SK-N-SH (cell line): ENCODE results near the gene SLC1A1. TPM values are rescaled to one million over a fixed set of nuclear protein-coding genes. Genes with fewer than 3 reads are reported as not detected.

Experiments used
- CTCF ChIA-PET: fragments of 300-600, 350-600 bp; formaldehyde crosslinking; extraction: SDS; loops from one replicate; lab custom pipeline; 2021; lab: Yijun Ruan, JAX
- POLR2A ChIA-PET: fragments of 350-600 bp; sonication (Branson Sonifier 250); formaldehyde crosslinking; extraction: SDS; loops from one replicate; lab custom pipeline; 2020; ENCODE audit warnings: antibody characterized with exemption, inconsistent platforms; lab: Yijun Ruan, JAX
- DNase-seq: peaks from one replicate; pipeline ENCODE4 v3.0.0; 2012
- H2AFZ ChIP-seq: fragments of 200-600 bp; sonication (generic); 2 replicates; pipeline ENCODE4 v1.8.1; 2016; ENCODE audit warnings: antibody characterized with exemption, mild to moderate bottlenecking, low read depth
- H3F3A ChIP-seq: fragments of 200-600 bp; sonication (generic); replicated peaks from 2 replicates; pipeline ENCODE3; 2016; ENCODE audit warnings: antibody characterized with exemption, mild to moderate bottlenecking; ENCODE audit not compliant: insufficient read depth
- H3K27ac ChIP-seq, 2 experiments: fragments of 200-500 bp in 1 of 2; fragments of 200-600 bp in 1 of 2; sonication (Bioruptor generic) in 1 of 2; sonication (generic), shearing (Covaris generic) in 1 of 2; 2 replicates each; pipeline versions ENCODE4 v1.5.1 to v1.6.1; 2014 to 2016; ENCODE audit warnings: low read depth in 2 of 2, inconsistent platforms in 1 of 2, low read length in 1 of 2, mild to moderate bottlenecking in 1 of 2, mixed read lengths in 1 of 2
- H3K27me3 ChIP-seq: fragments of 200-600 bp; sonication (generic), shearing (Covaris generic); 2 replicates; pipeline ENCODE4 v1.6.1; 2016; ENCODE audit warnings: mixed run types; ENCODE audit not compliant: insufficient read depth
- H3K36me3 ChIP-seq, 2 experiments: fragments of 200-500 bp in 1 of 2; fragments of 200-600 bp in 1 of 2; sonication (Bioruptor generic) in 1 of 2; sonication (generic) in 1 of 2; replicated peaks in 1 of 2; 2 replicates each; pipeline versions ENCODE3 to v1.5.1; 2014 to 2016; ENCODE audit warnings: low read length in 1 of 2, mild to moderate bottlenecking in 1 of 2; ENCODE audit not compliant: insufficient read depth in 2 of 2, control insufficient read depth in 1 of 2
- H3K4me1 ChIP-seq, 2 experiments: fragments of 200-500 bp in 1 of 2; fragments of 200-600 bp in 1 of 2; sonication (Bioruptor generic) in 1 of 2; sonication (generic), shearing (Covaris generic) in 1 of 2; 2 replicates each; pipeline versions ENCODE4 v1.5.1 to v1.6.1; 2014 to 2016; ENCODE audit warnings: low read depth in 1 of 2, low read length in 1 of 2, mixed run types in 1 of 2; ENCODE audit not compliant: insufficient read depth in 2 of 2, control insufficient read depth in 1 of 2
- H3K4me2 ChIP-seq: fragments of 200-600 bp; sonication (generic), shearing (Covaris generic); 2 replicates; pipeline ENCODE4 v1.6.1; 2017; ENCODE audit warnings: mixed run types
- H3K4me3 ChIP-seq, 2 experiments: fragments of 200-500 bp in 1 of 2; fragments of 200-600 bp in 1 of 2; sonication (Bioruptor generic) in 1 of 2; sonication (generic), shearing (Covaris generic) in 1 of 2; 2 replicates each; pipeline versions ENCODE4 v1.5.1 to v1.8.1; 2014 to 2016; ENCODE audit warnings: low read depth in 2 of 2, inconsistent platforms in 1 of 2, low read length in 1 of 2, mild to moderate bottlenecking in 1 of 2, mixed read lengths in 1 of 2, moderate library complexity in 1 of 2
- H3K79me2 ChIP-seq: fragments of 200-600 bp; sonication (generic); 2 replicates; pipeline ENCODE4 v1.8.1; 2017; ENCODE audit warnings: mild to moderate bottlenecking; ENCODE audit not compliant: insufficient read depth
- H3K9ac ChIP-seq: fragments of 200-600 bp; sonication (generic); 2 replicates; pipeline ENCODE4 v1.6.1; 2017; ENCODE audit warnings: mixed run types
- H3K9me2 ChIP-seq: fragments of 200-600 bp; sonication (generic); 2 replicates; pipeline ENCODE4 v1.6.1; 2017; ENCODE audit warnings: mixed run types
- H3K9me3 ChIP-seq: fragments of 200-600 bp; sonication (generic); 2 replicates; pipeline ENCODE4 v1.6.1; 2017; ENCODE audit warnings: mixed run types, mild to moderate bottlenecking, moderate library complexity
- H4K20me1 ChIP-seq: fragments of 200-600 bp; sonication (generic); 2 replicates; pipeline ENCODE4 v1.6.1; 2017; ENCODE audit warnings: mild to moderate bottlenecking, mixed run types; ENCODE audit not compliant: insufficient read depth
- CHD2 ChIP-seq: fragments of 150-350 bp; IDR thresholded peaks from 2 replicates; pipeline ENCODE4 v1.6.1; 2018; ENCODE audit warnings: low read length; ENCODE audit not compliant: partially characterized antibody
- CTCF ChIP-seq: fragments of 200-600 bp; sonication (generic); IDR thresholded peaks from 2 replicates; pipeline ENCODE4 v1.6.1; 2017; ENCODE audit warnings: antibody characterized with exemption, mild to moderate bottlenecking, moderate library complexity
- EP300 ChIP-seq, 2 experiments: IDR thresholded peaks; 2 replicates each; pipeline versions ENCODE4 v1.4.0 to v1.6.1; 2012; ENCODE audit warnings: borderline replicate concordance in 1 of 2, low read depth in 1 of 2, low read length in 1 of 2
- FOXM1 ChIP-seq: IDR thresholded peaks from 2 replicates; pipeline ENCODE4 v1.4.0; 2012; ENCODE audit warnings: low read depth, mild to moderate bottlenecking
- GATA2 ChIP-seq: sonication (generic); formaldehyde crosslinking; IDR thresholded peaks from 2 replicates; pipeline ENCODE4 v1.5.0; 2020; ENCODE audit warnings: mild to moderate bottlenecking, missing genetic modification reagents
- MEF2A ChIP-seq: IDR thresholded peaks from 2 replicates; pipeline ENCODE4 v1.4.0; 2012; ENCODE audit warnings: low read depth, borderline replicate concordance
- NRF1 ChIP-seq: IDR thresholded peaks from 2 replicates; pipeline ENCODE4 v1.6.1; 2012; ENCODE audit warnings: low read depth, mild to moderate bottlenecking, low read length
- POLR2AphosphoS5 ChIP-seq: IDR thresholded peaks from 2 replicates; pipeline ENCODE4 v1.6.1; 2012; ENCODE audit warnings: low read depth, low read length
- RAD21 ChIP-seq: IDR thresholded peaks from 2 replicates; pipeline ENCODE4 v1.6.1; 2012; ENCODE audit warnings: mild to moderate bottlenecking, low read length
- REST ChIP-seq: IDR thresholded peaks from 2 replicates; pipeline ENCODE4 v1.6.1; 2012; ENCODE audit warnings: mild to moderate bottlenecking, low read depth, low read length, moderate library complexity
- SIN3A ChIP-seq: IDR thresholded peaks from 2 replicates; pipeline ENCODE4 v1.6.1; 2012; ENCODE audit warnings: low read depth, mild to moderate bottlenecking, low read length, moderate library complexity, borderline replicate concordance
- TCF12 ChIP-seq: IDR thresholded peaks from 2 replicates; pipeline ENCODE4 v1.4.0; 2012
- WGBS: methylation state at CpG from one replicate; pipeline ENCODE4 v1.1.6; 2017; ENCODE audit warnings: low lambda C conversion rate; 5-methylcytosine and 5-hydroxymethylcytosine counted together
- polyA plus RNA-seq, 3 experiments: library from polyadenylated mRNA; depleted of rRNA; stranded (reverse); fragments of >200 nt; gene quantifications; 2 replicates each; pipeline ENCODE4 v1.2.3, GENCODE V29; 2012
- TF ChIP-seq, protein P1 (sequence below): fragments of 150-350 bp; IDR thresholded peaks from 2 replicates; pipeline ENCODE4 v1.6.1; 2016; ENCODE audit warnings: mild to moderate bottlenecking, low read depth, low read length

The SLC1A1 gene
- polyA plus RNA-seq, 1 of the 3 experiments (the other 2 are of a cell fraction) = 0.23 TPM

DNA sequence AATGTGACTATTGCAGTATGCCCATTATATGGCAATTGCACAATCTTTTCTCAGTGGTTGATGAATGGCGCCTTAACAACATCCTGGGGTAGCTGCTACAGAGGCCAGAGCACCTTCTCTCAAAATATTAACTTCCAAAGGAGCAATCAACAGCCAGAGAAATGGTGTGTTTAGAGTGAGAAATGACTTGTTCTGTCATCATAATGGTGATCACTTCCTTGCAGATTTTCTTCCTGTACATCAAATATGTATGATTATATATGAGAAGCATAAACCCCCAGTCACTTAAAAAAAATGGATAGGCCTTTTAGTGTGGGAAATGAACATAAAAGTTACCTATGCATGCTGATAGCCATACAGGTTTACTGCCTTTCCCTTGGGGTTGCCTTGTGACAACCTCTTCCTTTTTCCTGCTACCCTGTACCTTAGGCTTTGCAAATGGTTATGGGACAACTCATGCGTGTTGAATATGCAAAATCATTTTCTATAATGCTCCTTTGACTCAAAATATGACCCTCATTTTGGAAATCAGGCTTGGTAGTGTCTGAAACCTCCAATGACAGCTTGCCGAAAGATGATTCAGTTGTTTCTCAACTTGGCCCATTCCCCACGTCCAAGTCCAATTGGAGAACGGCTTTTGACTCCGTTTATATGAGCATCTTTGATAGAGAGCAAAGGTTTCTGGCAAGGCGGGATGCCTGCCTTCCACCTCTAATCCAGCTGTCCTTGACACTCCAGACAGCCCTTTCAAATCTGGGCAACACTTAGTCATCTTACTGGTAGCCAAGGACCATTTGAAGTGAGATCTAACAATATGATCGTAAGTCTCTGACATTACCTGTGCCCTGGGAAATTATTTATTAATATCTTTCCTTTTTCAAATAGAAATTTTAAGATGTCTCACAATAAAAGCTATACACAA is 69.3 kb downstream of the SLC1A1 start:
- WGBS = 51% methylated on average over 8 of the region's 8 CpGs
- no peak overlapping the region for H2AFZ ChIP-seq
- H4K20me1 ChIP-seq = no peaks in the 10 kb centered on the region
- no peaks in the 10 kb centered on the region for H3F3A ChIP-seq
- no peaks in the 10 kb centered on the region for H3K9me2 ChIP-seq
- no peak overlapping the region for H3K4me2 ChIP-seq
- no peak overlapping the region for H3K27ac ChIP-seq
- POLR2A ChIA-PET = no interaction called here
- H3K27me3 ChIP-seq = no peaks in the 10 kb centered on the region
- H3K9ac ChIP-seq = no peak overlapping the region
- no peaks in the 10 kb centered on the region for H3K9me3 ChIP-seq
- no peaks in the 10 kb centered on the region for H3K36me3 ChIP-seq
- no peak for DNase-seq
- TF ChIP-seq MEF2A (no peak), REST (no peak), CTCF (no peak), CHD2 (no peak), POLR2AphosphoS5 (no peak), FOXM1 (no peak), EP300 (IDR thresholded peaks at IDR 0.05; ENCODE audit: borderline replicate concordance in 1 of 2, low read depth in 1 of 2, low read length in 1 of 2) (no peak), RAD21 (no peak), NRF1 (no peak), SIN3A (no peak), GATA2 (CRISPR knock-in tag) (no peak), TCF12 (no peak)
- TF ChIP-seq, protein P1, sequence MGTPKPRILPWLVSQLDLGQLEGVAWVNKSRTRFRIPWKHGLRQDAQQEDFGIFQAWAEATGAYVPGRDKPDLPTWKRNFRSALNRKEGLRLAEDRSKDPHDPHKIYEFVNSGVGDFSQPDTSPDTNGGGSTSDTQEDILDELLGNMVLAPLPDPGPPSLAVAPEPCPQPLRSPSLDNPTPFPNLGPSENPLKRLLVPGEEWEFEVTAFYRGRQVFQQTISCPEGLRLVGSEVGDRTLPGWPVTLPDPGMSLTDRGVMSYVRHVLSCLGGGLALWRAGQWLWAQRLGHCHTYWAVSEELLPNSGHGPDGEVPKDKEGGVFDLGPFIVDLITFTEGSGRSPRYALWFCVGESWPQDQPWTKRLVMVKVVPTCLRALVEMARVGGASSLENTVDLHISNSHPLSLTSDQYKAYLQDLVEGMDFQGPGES = no peak
- no peak overlapping the region for H3K4me3 ChIP-seq
- H3K4me1 ChIP-seq = no peaks in the 10 kb centered on the region
- CTCF ChIA-PET = interaction anchor here (1.6 kb wide), 1 partner anchor 11 kb away, joined by 5 read pairs; no protein-coding TSS in a partner anchor
- H3K79me2 ChIP-seq = no peaks in the 10 kb centered on the region
